ES-I3 (cell line): ENCODE data around the gene LRRC4C.

Experiments used
- H3K36me3 ChIP-seq: 2 replicates; pipeline ENCODE4 v1.6.1; 2013; ENCODE audit warnings: mild to moderate bottlenecking, low read length, control low read depth, moderate library complexity; ENCODE audit not compliant: insufficient read depth
- H3K4me1 ChIP-seq: 2 replicates; pipeline ENCODE4 v1.6.1; 2013; ENCODE audit warnings: mild to moderate bottlenecking, control low read depth, low read length; ENCODE audit not compliant: insufficient read depth
- H3K9ac ChIP-seq: 2 replicates; pipeline ENCODE4 v1.6.1; 2013; ENCODE audit warnings: low read depth, mild to moderate bottlenecking, low read length, moderate library complexity
- H3K9me3 ChIP-seq: 2 replicates; pipeline ENCODE4 v1.6.1; 2013; ENCODE audit warnings: mild to moderate bottlenecking, low read length, moderate library complexity; ENCODE audit not compliant: control insufficient read depth, insufficient read depth

Gene LRRC4C

GRCh38 chr11:40513281-40513680 is 946.2 kb downstream of the LRRC4C start:
- Histone ChIP-seq H3K9me3 (no peaks in the 10 kb centered on the region), H3K9ac (no peak overlapping the region), H3K4me1 (no peaks in the 10 kb centered on the region), H3K36me3 (no peaks in the 10 kb centered on the region)

GRCh38 chr11:40508303-40508702 is 951.1 kb downstream of the LRRC4C start:
- Histone ChIP-seq H3K9ac (no peak overlapping the region), H3K36me3 (no peaks in the 10 kb centered on the region)

GRCh38 chr11:40506226-40506625 is 953.2 kb downstream of the LRRC4C start:
- Histone ChIP-seq H3K36me3 (no peaks in the 10 kb centered on the region), H3K4me1 (no peaks in the 10 kb centered on the region), H3K9me3 (no peaks in the 10 kb centered on the region; the same call in 1 of the 2 replicates), H3K9ac (no peak overlapping the region)

More at GRCh38 chr11:40508303-40508702, 951.1 kb downstream of the LRRC4C start:
- H3K4me1 ChIP-seq, result no peaks in the 10 kb centered on the region
- H3K9me3 ChIP-seq, result no peaks in the 10 kb centered on the region

- no peak overlapping the region for H3K9ac ChIP-seq
- no peaks in the 10 kb centered on the region for H3K4me1 ChIP-seq
Measured at GRCh38 chr11:40491341-40491740, 968.1 kb downstream of the LRRC4C start.

GRCh38 chr11:40467771-40468170 is 991.7 kb downstream of the LRRC4C start:
- Histone ChIP-seq H3K9ac (no peak overlapping the region), H3K9me3 (no peaks in the 10 kb centered on the region), H3K36me3 (no peaks in the 10 kb centered on the region), H3K4me1 (no peaks in the 10 kb centered on the region)

More at GRCh38 chr11:40491341-40491740, 968.1 kb downstream of the LRRC4C start:
- Histone ChIP-seq H3K9me3 (no peaks in the 10 kb centered on the region), H3K36me3 (no peaks in the 10 kb centered on the region)

GRCh38 chr11:40445391-40445790 is 1014.1 kb downstream of the LRRC4C start:
- no peak overlapping the region for H3K9ac ChIP-seq
- no peaks in the 10 kb centered on the region for H3K4me1 ChIP-seq
- no peaks in the 10 kb centered on the region for H3K36me3 ChIP-seq
- H3K9me3 ChIP-seq, result peaks cover 10% of the 10 kb centered on the region

GRCh38 chr11:40444151-40444550 is 1015.3 kb downstream of the LRRC4C start:
- Histone ChIP-seq H3K9ac (no peak overlapping the region), H3K9me3 (peaks cover 10% of the 10 kb centered on the region), H3K36me3 (no peaks in the 10 kb centered on the region), H3K4me1 (no peaks in the 10 kb centered on the region)

GRCh38 chr11:40435344-40435743 is 1024.1 kb downstream of the LRRC4C start:
- Histone ChIP-seq H3K4me1 (no peaks in the 10 kb centered on the region), H3K9me3 (no peaks in the 10 kb centered on the region), H3K36me3 (no peaks in the 10 kb centered on the region), H3K9ac (no peak overlapping the region)

- Histone ChIP-seq H3K4me1 (no peaks in the 10 kb centered on the region), H3K9me3 (no peaks in the 10 kb centered on the region), H3K36me3 (no peaks in the 10 kb centered on the region), H3K9ac (no peak overlapping the region)
Measured at GRCh38 chr11:40434926-40435325, 1024.5 kb downstream of the LRRC4C start.

- H3K4me1 ChIP-seq, result no peaks in the 10 kb centered on the region
- no peaks in the 10 kb centered on the region for H3K9me3 ChIP-seq
- no peaks in the 10 kb centered on the region for H3K36me3 ChIP-seq
- H3K9ac ChIP-seq, result no peak overlapping the region
Measured at GRCh38 chr11:40432358-40432757, 1027.1 kb downstream of the LRRC4C start.

- Histone ChIP-seq H3K4me1 (no peaks in the 10 kb centered on the region), H3K9ac (no peak overlapping the region), H3K36me3 (no peaks in the 10 kb centered on the region), H3K9me3 (no peaks in the 10 kb centered on the region)
Measured at GRCh38 chr11:40425168-40425567, 1034.3 kb downstream of the LRRC4C start.

GRCh38 chr11:40421208-40421981 is 1038.1 kb downstream of the LRRC4C start:
- H3K9ac ChIP-seq, result no peak overlapping the region
- H3K4me1 ChIP-seq, result no peaks in the 10 kb centered on the region
- H3K9me3 ChIP-seq, result no peaks in the 10 kb centered on the region
- H3K36me3 ChIP-seq, result no peaks in the 10 kb centered on the region

- Histone ChIP-seq H3K36me3 (no peaks in the 10 kb centered on the region), H3K9ac (no peak overlapping the region), H3K9me3 (no peaks in the 10 kb centered on the region), H3K4me1 (no peaks in the 10 kb centered on the region)
Measured at GRCh38 chr11:40417627-40418026, 1041.8 kb downstream of the LRRC4C start.

GRCh38 chr11:40407355-40407754 is 1052.1 kb downstream of the LRRC4C start:
- H3K9me3 ChIP-seq, result no peaks in the 10 kb centered on the region
- H3K9ac ChIP-seq, result no peak overlapping the region
- H3K36me3 ChIP-seq, result no peaks in the 10 kb centered on the region
- no peaks in the 10 kb centered on the region for H3K4me1 ChIP-seq

- Histone ChIP-seq H3K9ac (no peak overlapping the region), H3K36me3 (no peaks in the 10 kb centered on the region), H3K4me1 (no peaks in the 10 kb centered on the region), H3K9me3 (no peaks in the 10 kb centered on the region)
Measured at GRCh38 chr11:40405614-40406013, 1053.8 kb downstream of the LRRC4C start.
